GM18520 (cell line): ENCODE results near the gene GRK1.

Experiments used
- ATAC-seq: cut with Tn5 transposase; IDR thresholded peaks from one replicate; pipeline ENCODE4 v1.9.1; 2021; ENCODE audit not compliant: unreplicated experiment

Gene GRK1

DNA sequence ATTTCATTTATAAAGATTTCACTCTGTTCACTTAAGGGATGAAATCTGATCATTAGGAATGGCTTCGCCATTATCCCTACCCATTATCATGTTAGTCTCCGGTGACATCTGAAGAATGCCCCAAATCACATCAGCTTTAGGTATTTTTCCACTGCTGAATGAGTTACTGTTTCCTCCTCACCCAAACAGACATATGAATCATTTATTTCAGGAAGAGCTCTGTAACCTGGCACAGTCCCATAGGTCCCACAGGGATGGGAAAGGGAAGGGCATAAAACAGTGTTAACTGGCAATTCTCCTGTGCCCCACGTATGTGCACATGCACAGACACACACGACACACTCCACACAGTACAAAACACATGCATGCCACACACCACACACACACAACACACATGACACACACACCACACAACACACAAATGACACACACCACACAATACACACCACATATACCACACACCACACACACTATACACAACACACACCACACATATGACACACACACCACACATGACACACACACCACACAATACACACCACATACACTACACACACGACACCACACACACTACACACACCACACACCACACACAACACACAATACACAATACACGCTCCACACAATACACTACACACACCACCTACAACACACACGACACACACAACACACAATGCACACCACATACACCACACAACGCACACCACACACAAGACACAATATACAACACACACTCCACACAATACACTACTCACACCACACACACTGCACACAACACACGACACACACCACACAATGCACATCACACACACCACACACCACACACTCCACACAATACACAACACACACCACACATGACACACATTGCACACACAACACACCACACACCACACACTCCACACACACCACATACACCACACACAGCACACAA is 107.4 kb downstream of the GRK1 start:
- no peak for ATAC-seq

DNA sequence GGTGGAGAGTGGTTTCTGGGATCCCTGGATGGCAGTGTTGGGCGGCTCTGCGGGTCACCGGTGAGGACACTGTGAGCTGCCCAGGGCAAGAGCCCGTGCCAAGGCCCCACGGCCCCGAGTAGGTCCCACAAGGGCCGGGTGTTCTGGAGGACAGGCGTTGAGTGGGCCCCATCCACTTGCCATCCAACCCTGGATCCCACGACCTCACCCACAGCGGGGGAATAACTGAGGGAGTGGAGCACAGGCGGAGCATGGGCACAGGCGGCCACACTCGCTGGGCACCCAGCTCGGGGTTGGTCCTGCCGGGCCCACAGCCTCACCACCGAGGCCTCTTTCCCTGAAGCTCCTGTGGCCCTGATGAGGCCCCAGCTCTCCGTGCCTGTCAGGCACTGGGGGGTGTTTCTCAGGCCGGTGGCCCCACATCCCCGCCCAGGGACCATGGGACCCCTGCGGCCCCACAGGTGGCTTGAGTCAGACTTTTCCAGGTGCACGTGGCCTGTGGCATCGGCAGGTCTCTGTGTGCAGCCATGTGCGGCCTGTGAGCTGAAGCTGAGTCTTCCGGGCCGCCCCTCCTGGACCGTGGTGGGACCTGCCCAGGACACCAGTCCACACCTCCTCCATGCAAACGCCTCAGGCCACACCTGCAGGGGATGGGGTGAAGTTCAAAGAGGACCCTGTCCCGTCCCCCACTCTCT is 108.6 kb downstream of the GRK1 start:
- ATAC-seq, result no peak

GRCh38 chr13:113776231-113777125 is 109.5 kb downstream of the GRK1 start:
- ATAC-seq, result no peak

DNA sequence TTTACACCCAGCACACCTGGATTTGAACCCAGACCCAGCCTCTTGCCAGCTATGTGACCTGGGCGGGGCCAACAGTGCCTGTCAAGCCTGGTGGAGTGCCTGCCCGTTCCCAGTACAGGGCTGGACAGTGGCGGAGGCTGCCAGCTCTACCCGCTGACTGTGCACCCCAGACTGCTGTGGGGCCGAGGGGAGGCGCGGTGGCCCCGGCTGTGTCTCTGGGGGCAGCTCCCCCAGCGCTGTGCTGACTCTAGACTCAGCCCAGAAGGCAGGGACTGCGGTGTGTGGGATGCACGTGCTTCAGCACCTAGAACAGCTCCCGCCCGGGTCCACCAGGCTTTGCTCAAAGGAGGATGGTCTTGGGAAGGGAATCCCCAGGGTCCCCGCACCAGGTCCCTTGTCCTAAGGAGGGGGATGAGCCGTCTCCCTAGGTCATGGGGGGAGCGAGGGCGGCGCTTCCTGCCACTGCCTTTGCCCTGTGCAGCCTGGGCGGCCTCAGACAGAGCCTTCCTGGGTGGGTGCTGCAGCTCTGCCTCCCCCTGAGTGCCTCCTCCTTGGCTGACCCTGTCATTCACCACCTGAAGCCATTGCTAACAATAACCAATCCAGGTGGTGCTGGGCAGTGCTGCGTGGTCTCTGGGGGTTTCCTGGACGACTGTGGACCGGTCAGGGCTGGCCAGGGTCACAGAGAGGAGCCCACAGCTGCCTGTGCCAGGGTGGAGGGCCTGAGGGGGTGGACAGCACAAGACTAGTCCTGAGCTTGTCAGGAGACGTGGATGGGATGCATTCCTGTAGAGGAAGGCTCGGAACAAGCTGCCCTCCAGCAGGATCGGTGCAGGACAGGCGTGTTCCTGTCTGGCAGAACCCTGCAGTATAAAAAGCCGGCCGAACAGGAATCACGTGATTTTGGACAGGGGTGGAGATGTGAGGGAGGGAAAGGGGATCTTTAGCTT is 110.6 kb downstream of the GRK1 start:
- no peak for ATAC-seq

DNA sequence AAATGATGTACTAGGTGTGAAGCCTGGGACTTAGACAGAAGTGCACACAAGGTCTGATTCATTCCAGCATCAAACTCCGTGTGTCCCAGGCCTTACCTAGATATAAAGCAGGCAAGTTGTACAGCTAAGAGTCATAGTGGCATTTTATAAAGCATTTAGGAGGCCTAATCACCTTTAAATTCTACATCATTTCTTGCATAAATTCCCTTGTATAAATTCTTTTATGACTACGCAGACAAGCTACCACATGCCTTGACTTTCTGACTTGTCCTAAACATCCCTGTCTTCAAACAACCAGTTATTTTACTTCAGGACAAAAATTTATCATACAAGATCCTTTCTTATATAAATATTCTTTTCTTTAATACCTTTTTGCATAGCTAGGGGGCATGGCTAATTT is 114.6 kb downstream of the GRK1 start:
- ATAC-seq, result no peak

DNA sequence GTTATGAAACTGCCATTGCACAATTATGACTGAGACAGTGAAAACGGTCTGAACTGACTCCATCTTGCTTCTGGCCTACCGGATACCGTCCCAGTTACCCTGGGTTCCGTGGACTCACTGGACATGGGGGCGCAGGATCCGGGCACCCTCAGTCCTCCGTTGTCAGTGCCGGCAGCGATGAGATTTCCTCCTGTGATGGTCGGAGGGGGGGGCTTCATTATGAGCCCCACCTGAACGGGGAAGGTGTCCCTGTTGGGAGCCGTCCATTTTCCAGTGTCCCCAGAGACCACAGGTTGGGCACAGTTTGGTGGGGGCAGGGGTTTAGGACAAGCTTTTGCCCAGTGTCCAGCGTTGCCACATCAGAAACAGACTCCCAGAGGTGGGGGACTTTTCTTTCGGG is 115.5 kb downstream of the GRK1 start:
- ATAC-seq, result no peak

GRCh38 chr13:113783200-113783881 is 116.3 kb downstream of the GRK1 start:
- no peak for ATAC-seq

DNA sequence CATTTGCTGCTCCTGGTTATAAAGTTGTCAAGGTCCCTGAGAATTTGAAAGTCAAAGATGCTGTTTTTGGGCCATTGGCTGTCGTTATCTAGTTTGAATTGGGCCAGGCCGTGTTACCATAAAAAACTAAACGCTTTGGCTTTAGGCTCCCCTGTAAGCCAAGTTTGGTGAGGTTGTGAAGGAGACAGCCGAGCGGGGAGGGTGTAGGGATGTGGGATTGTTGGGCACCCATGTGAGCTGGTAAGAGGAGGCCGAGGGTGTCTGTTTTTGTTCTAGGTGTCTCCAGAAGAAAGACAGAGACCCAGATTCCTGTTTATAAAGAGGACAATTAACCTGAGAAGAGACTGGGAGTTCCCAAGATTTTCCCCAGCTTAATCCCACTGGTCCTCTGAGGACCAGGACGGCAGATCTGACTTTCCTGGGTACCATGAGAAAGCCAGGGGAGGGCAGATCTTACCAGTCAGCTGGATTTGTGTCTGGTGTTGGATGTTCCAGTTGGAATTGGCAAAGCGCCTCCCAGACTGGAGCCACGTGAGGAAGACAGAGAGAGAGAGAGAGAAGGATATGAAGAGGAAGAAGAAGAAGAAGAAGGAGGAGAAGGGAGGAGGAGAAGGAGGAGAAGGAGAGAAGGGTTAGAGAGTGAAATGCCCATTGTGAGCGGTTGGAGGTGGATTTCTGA is 117.1 kb downstream of the GRK1 start:
- no peak for ATAC-seq

DNA sequence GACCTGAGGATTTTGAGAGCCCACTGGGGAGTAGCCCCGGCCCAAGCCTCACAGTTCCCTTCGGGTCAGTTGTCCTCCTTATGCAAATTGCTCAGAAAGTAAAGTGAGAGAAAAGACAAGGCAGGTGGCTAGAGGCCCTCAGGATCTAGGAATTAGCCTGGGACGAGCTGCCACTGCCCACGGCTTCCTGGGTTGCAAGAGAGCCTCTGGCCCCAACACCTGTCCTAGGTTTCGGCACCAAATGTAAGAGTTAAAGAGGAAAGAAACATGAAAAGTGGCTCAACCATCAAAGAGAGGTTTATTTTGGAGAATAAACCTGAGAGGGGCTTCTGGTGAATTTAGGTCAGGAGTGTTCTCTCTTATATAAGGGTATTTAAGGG is 117.6 kb downstream of the GRK1 start:
- no peak for ATAC-seq

GRCh38 chr13:113785051-113786010 is 118.3 kb downstream of the GRK1 start:
- no peak for ATAC-seq

GRCh38 chr13:113786262-113786841 is 119.3 kb downstream of the GRK1 start:
- ATAC-seq, result no peak
